ENCODE data around the gene SMPD4. TPM values are rescaled to one million over a fixed set of nuclear protein-coding genes. Genes with fewer than 3 reads are reported as not detected.
"Not testable (repeated sequence)": the region's sequence is repeated elsewhere in the genome, so short reads cannot be mapped to it uniquely, and the experiment has no call there.

Gene SMPD4
- total RNA-seq, 4 donors from 2014 or later: 27.7 to 50.0 (median 37.0) TPM

DNA sequence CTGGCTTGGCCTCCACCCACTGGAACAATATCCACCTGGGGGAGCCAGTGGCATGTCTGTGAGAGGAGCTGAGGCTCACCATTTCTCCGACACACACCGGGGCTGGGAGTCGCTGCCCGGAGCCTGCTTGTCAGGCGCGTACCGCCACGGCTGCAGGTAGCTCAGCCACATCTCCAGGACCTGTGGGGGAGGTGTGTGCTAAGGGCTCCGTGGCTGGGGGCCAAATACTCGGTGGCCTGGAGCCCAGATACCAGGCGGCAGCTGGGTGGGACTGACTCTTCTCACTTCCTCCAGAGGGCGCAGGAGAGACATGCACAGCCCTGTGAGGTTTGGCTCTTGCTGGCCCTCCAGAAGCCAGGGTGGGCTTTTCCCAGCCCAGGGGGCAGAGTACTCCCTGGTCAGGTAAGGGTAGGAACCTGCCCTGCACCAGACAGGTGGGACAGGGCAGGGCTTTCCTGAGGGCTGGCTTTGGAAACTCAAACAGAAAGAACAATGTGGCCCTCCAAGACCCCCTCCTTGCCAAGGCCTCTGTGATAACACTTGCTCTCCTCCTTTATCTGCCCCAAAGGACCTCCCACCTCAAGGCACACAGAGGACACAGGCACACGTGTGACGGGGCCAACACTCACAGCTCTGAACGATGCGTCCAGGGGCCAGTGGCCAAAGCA, 25.3 kb downstream of the SMPD4 start:
- WGBS, 2 donors (ENCODE audit: low coverage in 1 of 2): no CpG with 5 or more reads among the region's 16 CpGs

DNA sequence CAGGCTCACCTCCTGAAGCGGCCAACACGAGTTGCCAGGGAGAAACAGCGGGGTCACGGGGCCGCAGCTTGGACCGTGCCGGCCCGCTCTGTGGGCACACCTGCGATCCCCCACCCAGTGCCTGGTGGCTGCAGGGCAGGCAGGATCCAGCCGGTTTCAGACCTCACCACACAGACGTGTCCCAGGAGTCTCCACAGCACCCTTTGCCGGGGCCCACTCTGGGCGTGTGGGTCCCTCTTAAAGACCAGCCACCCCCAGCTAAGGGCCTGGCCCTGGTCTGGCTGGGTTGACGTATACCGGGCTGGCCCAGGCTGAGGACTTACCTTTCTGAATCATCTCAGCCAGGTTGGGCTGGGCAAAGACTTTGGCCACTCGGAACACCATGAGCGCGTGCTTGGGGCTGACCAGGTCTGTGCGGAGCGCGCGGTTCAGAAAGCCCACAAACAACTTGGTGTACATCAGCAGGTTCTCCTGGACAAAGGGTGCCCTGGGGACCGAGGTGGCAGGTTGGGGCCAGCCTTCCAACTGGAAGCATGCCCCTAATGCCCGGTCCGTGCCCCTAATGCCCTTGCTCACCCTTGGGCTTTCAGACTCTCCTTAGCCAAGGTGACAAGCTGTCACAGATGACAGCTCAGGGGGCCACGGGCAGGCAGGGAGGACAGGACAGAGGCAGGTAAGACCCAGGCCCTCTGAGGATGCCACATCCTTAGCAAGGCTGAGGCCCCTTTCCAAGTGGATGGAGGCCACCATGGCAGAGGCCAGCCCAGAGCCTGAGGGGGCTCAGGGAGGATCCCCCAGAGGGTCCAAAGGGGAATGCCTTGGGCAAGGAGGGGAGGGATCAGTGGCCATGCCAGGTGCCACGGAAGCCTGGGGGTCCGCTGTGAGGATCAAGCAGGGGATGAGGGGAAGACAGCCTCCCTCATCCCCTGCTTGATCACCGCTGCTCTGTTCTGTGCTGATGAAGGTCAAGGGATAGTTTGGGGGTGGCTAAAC, 26.3 kb downstream of the SMPD4 start:
- H3K4me3 ChIP-seq: no peak overlapping the region
- no peaks in the 10 kb centered on the region for H3K27me3 ChIP-seq
- peaks cover 0 to 3% (median 0%) of the 10 kb centered on the region in 3 donors for H3K4me1 ChIP-seq
- H3K27ac ChIP-seq: no peak overlapping the region
- TF ChIP-seq POLR2A (IDR thresholded peaks at IDR 0.05) (no peak), POLR2AphosphoS5 (IDR thresholded peaks at IDR 0.05) (no peak), EP300 (IDR thresholded peaks at IDR 0.05) (no peak), CTCF (IDR thresholded peaks at IDR 0.05) (no peak)
- H3K9me3 ChIP-seq: no peaks in the 10 kb centered on the region
- no CpG with 5 or more reads among the region's 29 CpGs for WGBS, 2 donors (ENCODE audit: low coverage in 1 of 2)
- ATAC-seq: no peak
- peaks cover 0 to 88% of the 10 kb centered on the region in 2 donors for H3K36me3 ChIP-seq

More for the DNA sequence above, 25.3 kb downstream of the SMPD4 start:
- H3K27ac ChIP-seq, H3K27me3 ChIP-seq, H3K9me3 ChIP-seq, H3K4me3 ChIP-seq, H3K4me1 ChIP-seq: not testable (repeated sequence)
- H3K36me3 ChIP-seq: peaks cover 0 to 92% of the 10 kb centered on the region in 2 donors
- peak; percentile 55 for ATAC-seq
- peak in 2 of 4 experiments; percentile 36 to 57 for TF ChIP-seq CTCF (IDR thresholded peaks at IDR 0.05)

GRCh38 chr2:130154423-130154770, 27.0 kb downstream of the SMPD4 start:
- not testable (repeated sequence) for H3K9me3 ChIP-seq

DNA sequence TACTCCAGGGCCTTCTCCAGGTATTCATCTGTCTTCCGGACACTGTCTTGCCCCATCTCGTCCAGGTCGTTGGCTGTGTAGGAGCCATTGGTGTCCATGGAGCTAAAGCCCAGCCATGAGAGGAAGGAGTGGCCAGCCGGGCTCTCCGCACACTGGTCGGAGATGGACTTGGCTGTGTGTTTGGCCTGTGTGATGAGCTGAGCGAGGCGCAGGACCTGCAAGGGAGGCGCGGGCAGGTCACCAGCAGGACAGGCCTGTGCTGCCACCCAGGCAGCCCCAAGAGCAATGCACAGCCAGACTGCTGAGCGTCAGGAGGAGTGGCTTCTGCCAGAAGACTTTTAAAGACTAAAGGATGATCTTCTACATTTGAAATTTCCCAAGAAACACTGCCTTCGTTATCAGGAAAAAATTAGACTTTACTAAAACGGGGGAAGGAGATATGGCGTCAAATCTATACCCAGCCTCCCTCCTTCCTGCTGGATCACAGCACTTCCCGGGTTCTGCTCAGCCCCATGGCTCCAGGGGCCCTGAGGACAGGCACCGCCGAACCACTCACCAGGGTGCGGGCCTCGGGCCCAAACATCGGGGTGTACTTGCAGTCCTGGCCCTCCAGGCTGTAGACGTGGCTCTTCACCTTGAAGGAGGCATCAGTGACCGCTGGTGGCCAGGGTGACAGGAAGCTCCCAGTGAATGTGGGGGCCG, 27.5 kb downstream of the SMPD4 start:
- WGBS, 2 donors (ENCODE audit: low coverage in 1 of 2): 84% methylated on average over 3 of the region's 23 CpGs; no CpG with 5 or more reads in 1 of the 2 donors
- peaks cover 0 to 76% of the 10 kb centered on the region in 2 donors for H3K36me3 ChIP-seq
- H3K27ac ChIP-seq, H3K9me3 ChIP-seq, H3K27me3 ChIP-seq, ATAC-seq, H3K4me3 ChIP-seq, H3K4me1 ChIP-seq: not testable (repeated sequence)

More at GRCh38 chr2:130154423-130154770, 27.0 kb downstream of the SMPD4 start:
- no CpG with 5 or more reads among the region's 8 CpGs for WGBS, 2 donors (ENCODE audit: low coverage in 1 of 2)
- not testable (repeated sequence) for H3K4me1 ChIP-seq, ATAC-seq, H3K4me3 ChIP-seq, H3K27me3 ChIP-seq, H3K27ac ChIP-seq
- peaks cover 0 to 81% of the 10 kb centered on the region in 2 donors for H3K36me3 ChIP-seq

DNA sequence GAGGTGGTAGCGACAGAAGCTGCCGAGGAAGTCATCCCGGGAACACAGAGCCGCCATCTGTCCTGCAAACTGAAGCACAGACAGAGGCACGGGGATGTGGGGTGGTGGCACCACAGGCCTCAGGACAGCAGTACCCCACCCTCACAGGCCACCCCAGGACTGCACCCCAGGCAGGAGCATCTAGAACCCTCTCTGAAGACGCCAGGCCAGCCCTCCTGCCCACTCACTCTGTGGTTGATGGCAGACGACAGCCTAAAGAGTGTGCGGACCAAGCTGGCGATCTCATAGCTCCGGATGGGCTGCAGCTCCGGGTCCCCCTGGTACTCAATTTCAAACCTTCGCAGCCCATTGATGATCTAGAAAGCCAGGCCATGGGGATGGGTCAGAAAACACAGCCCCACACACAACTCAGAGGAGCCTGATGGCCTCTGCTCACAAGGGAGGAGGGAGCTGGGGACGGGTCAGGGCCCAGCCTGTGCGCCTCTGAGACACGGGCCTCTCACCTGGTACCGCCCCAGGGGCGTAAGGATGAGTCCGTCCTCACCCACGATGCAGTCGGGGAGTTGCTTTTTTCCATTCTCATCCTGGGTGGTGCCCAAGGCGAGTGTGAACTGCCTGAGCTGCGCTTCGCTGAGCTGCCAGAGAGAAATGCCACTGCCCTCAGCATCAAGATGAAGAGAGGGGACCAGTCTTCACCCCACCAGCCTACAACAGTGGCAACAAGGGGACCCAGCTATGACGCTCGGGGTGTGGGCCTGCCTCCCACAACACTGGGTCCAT, 28.4 kb downstream of the SMPD4 start:
- peaks cover 0 to 67% of the 10 kb centered on the region in 2 donors for H3K36me3 ChIP-seq
- no peaks in the 10 kb centered on the region for H3K9me3 ChIP-seq
- H3K27me3 ChIP-seq: no peaks in the 10 kb centered on the region
- H3K4me1 ChIP-seq: peaks cover 0 to 3% (median 0%) of the 10 kb centered on the region in 3 donors
- no peak for TF ChIP-seq POLR2A (IDR thresholded peaks at IDR 0.05)
- no peak for ATAC-seq
- H3K4me3 ChIP-seq: no peak overlapping the region
- 77 to 80% methylated on average over 4 to 5 of the region's 25 CpGs for WGBS, 2 donors (ENCODE audit: low coverage in 1 of 2)
- no peak overlapping the region for H3K27ac ChIP-seq

- not testable (repeated sequence) for H3K27ac ChIP-seq, H3K27me3 ChIP-seq, H3K4me1 ChIP-seq, ATAC-seq, H3K4me3 ChIP-seq, H3K9me3 ChIP-seq
- 90% methylated on average over 2 of the region's 27 CpGs; no CpG with 5 or more reads in 1 of the 2 donors for WGBS, 2 donors (ENCODE audit: low coverage in 1 of 2)
- peaks cover 0 to 60% of the 10 kb centered on the region in 2 donors for H3K36me3 ChIP-seq
These were observed 29.1 kb downstream of the SMPD4 start for GRCh38 chr2:130152136-130152815.

DNA sequence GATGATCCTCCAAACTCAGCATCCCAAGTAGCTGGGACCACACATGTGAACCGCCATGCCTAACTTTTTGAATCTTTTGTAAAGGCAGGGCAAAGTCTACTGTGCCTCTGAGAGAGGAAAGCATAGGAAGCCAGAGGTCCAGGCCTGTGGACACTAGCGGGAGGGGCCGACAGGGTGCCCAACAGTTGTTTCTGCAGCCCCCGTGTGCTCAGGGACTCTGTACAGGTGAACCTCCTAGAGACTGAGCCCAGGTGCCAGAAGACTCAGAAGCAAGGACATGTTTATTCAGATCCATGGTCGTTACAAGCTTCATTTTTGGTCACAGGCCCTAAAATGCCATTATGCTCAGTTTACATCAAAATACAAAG, 30.3 kb downstream of the SMPD4 start:
- not testable (repeated sequence) for H3K9me3 ChIP-seq, H3K4me3 ChIP-seq, H3K27me3 ChIP-seq, H3K27ac ChIP-seq, H3K4me1 ChIP-seq, ATAC-seq
- H3K36me3 ChIP-seq: peaks cover 0 to 53% of the 10 kb centered on the region in 2 donors
- WGBS, 2 donors (ENCODE audit: low coverage in 1 of 2): 30 to 60% methylated on average over 1 to 2 of the region's 5 CpGs

Measured in gastroesophageal sphincter (tissue), 4 donors.